Left lung (tissue), 10 donors: ENCODE measurements around the gene ITCH. TPM values are rescaled to one million over a fixed set of nuclear protein-coding genes. Genes with fewer than 3 reads are reported as not detected.

Experiments
- ATAC-seq: fragments of 200-7000 bp; cut with Tn5 transposase; one replicate; pipeline ENCODE4 v1.9.1; 2020; ENCODE audit warnings: moderate library complexity
- DNase-seq, 4 donors: peaks; one replicate each; pipeline ENCODE4 v3.0.0-alpha.2; 2013 to 2020
- H3K27ac ChIP-seq, 2 donors: fragments of 200-600 bp; sonication (generic) in 1 of 2; one replicate each; pipeline versions ENCODE4 v1.5.0 to v1.8.0; 2020 to 2021
- H3K27me3 ChIP-seq, 2 donors: fragments of 200-600 bp; sonication (generic) in 1 of 2; one replicate each; pipeline versions ENCODE4 v1.5.0 to v1.8.0; 2020 to 2021
- H3K36me3 ChIP-seq, 2 donors: fragments of 200-600 bp; sonication (generic) in 1 of 2; one replicate each; pipeline versions ENCODE4 v1.5.0 to v1.8.0; 2020 to 2021
- H3K4me1 ChIP-seq, 2 donors: fragments of 200-600 bp; one replicate each; pipeline ENCODE4 v1.8.0; 2021
- H3K4me3 ChIP-seq, 2 donors: fragments of 200-600 bp; sonication (generic) in 1 of 2; one replicate each; pipeline versions ENCODE4 v1.5.0 to v1.8.0; 2020 to 2021; ENCODE audit warnings: mild to moderate bottlenecking in 1 of 2
- H3K9me3 ChIP-seq, 2 donors: fragments of 200-600 bp; sonication (generic) in 1 of 2; one replicate each; pipeline versions ENCODE4 v1.5.0 to v1.8.0; 2020 to 2021
- CTCF ChIP-seq, 2 donors: fragments of 200-600 bp; sonication (generic) in 1 of 2; IDR thresholded peaks; one replicate each; pipeline versions ENCODE4 v1.5.0 to v1.8.0; 2021; ENCODE audit warnings: antibody characterized with exemption in 2 of 2
- intact Hi-C, 2 donors: fragments of 100-400 bp; cut with DNase I; formaldehyde crosslinking; loops; one replicate each; pipeline versions ENCODE4 v1.11.2 to v1.14.2; 2022
- microRNA-seq, 2 donors: library from miRNA; unstranded; fragments of <30 nt; microRNA quantifications; one replicate each; pipeline ENCODE4, GENCODE V29; 2019
- polyA plus RNA-seq, 6 donors: library from polyadenylated mRNA; unstranded; fragments of 120-200 nt; gene quantifications; one replicate each; pipeline ENCODE4 v1.2.1, GENCODE V29; 2013; ENCODE audit not compliant: insufficient read length in 6 of 6
- total RNA-seq, 2 donors: library from RNA; stranded (reverse); fragmentation: NEBNext Ultra II Directional; extraction: Animal tissue kit (Norgen Biotek cat#: 25700); gene quantifications; one replicate each; pipeline ENCODE4 v1.2.1, GENCODE V29; 2021
- donor health status: DM: no; HTN: yes; CAD: no.
- donor health status: DM: no; HTN: no; CAD: no.

Gene ITCH
- total and polyA plus RNA-seq, 8 donors, result 36.2 to 59.6 (median 44.4) TPM

DNA sequence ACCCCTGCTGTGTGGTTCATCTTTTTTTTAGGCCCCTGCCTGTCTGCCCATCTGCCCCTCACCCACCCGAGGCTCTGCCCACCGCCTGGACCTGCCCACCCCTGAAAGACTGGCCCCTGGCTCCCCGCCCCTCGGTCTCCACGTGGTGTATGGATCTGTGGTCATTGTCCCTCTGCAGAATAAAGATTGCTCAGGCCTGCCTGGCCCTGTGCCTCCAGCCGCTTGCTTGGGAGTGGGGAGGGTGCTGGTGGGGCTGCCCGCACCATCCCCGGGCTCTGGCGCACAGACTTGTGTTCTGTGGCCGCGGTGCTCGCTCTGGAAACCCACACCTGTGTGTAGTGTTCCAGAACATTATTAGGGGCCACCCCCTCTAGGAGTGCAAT is 197.1 kb downstream of the ITCH start:
- H3K4me3 ChIP-seq, result no peak overlapping the region
- no peaks in the 10 kb centered on the region for H3K27me3 ChIP-seq
- intact Hi-C loops, result no loop called here
- ATAC-seq (no peak), DNase-seq (no peak)
- no peak overlapping the region for H3K27ac ChIP-seq
- no peaks in the 10 kb centered on the region for H3K9me3 ChIP-seq
- TF ChIP-seq CTCF (IDR thresholded peaks at IDR 0.05), result no peak
- peaks cover 0 to 14% of the 10 kb centered on the region in 2 donors for H3K4me1 ChIP-seq
- H3K36me3 ChIP-seq, result no peaks in the 10 kb centered on the region

DNA sequence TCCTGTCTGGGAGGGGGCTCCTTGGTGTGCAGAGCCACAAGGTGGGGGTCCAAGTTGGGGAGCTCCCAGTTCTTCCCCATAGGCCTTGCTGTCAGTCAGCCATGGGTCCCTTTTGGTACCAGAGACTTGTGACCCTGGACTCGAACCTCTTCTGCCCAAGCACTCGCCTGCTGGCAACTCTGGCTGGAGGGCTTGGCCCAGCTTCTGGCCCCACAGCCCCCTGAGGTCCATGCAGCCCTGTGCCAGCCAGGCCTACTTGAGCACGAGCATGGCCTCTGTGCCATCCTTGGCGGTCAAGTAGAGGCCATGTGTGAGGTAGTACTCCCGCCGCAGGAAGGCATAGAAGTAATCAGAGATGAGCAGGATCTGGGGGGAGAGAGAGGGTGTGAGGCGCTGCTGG is 197.5 kb downstream of the ITCH start:
- DNase-seq (no peak), ATAC-seq (no peak)
- no peak for TF ChIP-seq CTCF (IDR thresholded peaks at IDR 0.05)
- no peak overlapping the region for H3K4me3 ChIP-seq
- H3K27ac ChIP-seq, result no peak overlapping the region
- no peaks in the 10 kb centered on the region for H3K36me3 ChIP-seq
- H3K4me1 ChIP-seq, result peaks cover 0 to 14% of the 10 kb centered on the region in 2 donors
- intact Hi-C loops, result no loop called here
- H3K9me3 ChIP-seq, result no peaks in the 10 kb centered on the region
- no peaks in the 10 kb centered on the region for H3K27me3 ChIP-seq

Small RNA genes within 50 kb of the gene (microRNA-seq; reads per million reads assigned to microRNA genes)
- 0 reads per million in 2 donors for gene MIR644A

Other genes starting within 250 kb of the ITCH start
- under 1 TPM in 1 of 2 donors, not detected in 1; 0.79 TPM for gene ASIP, start 121.8 kb upstream of the ITCH start, total RNA-seq
- under 1 TPM in 3 of 6 donors, not detected in 3; 0.29 to 0.38 (median 0.33) TPM for gene ASIP, start 121.8 kb upstream of the ITCH start, polyA plus RNA-seq
- 100 to 1,000 TPM in 1 of 2 donors, 10 to 100 TPM in 1; 89.1 to 112 TPM for gene AHCY, start 59.9 kb upstream of the ITCH start, total RNA-seq
- 100 to 1,000 TPM; 105 to 121 (median 120) TPM for gene AHCY, start 59.9 kb upstream of the ITCH start, polyA plus RNA-seq
- 100 to 1,000 TPM; 110 to 133 TPM for gene DYNLRB1, start 153.1 kb downstream of the ITCH start, total RNA-seq
- 100 to 1,000 TPM; 131 to 159 (median 145) TPM for gene DYNLRB1, start 153.1 kb downstream of the ITCH start, polyA plus RNA-seq
- 10 to 100 TPM; 17.4 to 68.8 TPM for gene MAP1LC3A, start 195.4 kb downstream of the ITCH start, total RNA-seq
- 10 to 100 TPM; 26.8 to 43.1 (median 32.3) TPM for gene MAP1LC3A, start 195.4 kb downstream of the ITCH start, polyA plus RNA-seq